ENCODE data around the gene LDOC1.
"Not testable (repeated sequence)": the region's sequence is repeated elsewhere in the genome, so short reads cannot be mapped to it uniquely, and the experiment has no call there.

Gene LDOC1

DNA sequence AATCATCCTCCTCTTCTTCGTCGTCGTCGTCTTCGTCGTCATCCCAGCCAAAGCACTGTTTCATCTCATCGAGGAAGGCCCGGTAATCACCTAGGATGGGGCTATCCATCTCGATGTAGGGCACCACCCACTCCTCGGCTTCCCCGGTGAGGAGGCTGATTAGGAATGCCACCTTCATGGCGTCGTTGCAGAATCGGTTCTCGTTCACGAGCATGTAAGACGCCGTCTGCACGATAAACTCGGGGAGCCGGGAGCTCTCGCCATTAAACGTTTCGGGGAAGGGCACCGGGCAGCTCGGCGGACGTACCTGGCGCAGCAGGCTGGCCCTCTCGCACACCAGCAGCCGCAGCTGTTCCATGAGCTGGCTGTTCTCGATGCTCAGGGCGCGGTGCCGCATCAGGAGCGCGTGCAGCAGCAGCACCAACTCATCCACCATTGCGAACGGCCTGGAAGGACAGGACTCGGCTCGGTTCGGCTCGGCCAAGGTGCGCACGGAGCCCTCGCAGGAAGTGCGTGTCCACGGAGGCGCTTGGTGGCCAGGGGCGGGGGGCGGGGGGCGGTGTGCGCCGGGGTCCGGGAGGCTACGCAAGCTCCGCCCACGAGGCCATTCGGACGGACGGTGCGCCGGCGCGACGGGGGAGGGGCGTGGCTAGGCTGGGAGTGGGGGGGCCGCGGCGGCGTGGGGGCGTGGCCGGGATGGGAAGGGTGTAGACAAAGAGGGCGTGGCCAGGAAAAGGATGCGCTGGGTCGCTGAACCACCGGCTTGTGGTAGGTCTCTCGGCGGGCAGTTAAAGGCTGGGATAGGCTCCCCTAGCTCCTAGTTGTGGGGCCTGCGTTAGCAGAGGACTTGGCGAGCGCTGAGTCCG is at the start of gene LDOC1:
LDOC1 (minus strand) TSS at position 544 of the 866 bp plus-strand sequence; CDS start at position 436, 108 bp downstream.
- in situ Hi-C loops (cut with HindIII; ENCODE audit: low sequenced_read_pairs) = no loop called here

DNA sequence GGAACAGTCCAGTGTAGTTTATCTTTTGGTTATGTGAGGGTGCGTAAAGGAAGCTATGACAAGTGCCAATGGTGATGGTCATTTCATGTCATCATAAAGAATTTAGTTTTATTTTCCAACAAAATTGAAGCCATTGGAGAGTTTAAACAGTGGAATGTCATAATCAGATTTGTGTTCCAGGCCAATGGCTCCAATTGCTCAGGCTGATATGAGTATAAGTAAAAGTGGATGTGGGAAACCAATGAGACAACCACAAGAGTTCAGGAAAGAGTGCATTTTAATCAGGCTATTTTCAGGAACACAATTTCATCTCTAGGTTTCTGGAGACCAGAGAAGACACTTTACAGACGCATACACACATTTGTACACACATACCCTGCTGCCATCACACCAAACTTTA is 44.7 kb upstream of the LDOC1 start:
- in situ Hi-C loops (cut with HindIII; ENCODE audit: low sequenced_read_pairs) = no loop called here

DNA sequence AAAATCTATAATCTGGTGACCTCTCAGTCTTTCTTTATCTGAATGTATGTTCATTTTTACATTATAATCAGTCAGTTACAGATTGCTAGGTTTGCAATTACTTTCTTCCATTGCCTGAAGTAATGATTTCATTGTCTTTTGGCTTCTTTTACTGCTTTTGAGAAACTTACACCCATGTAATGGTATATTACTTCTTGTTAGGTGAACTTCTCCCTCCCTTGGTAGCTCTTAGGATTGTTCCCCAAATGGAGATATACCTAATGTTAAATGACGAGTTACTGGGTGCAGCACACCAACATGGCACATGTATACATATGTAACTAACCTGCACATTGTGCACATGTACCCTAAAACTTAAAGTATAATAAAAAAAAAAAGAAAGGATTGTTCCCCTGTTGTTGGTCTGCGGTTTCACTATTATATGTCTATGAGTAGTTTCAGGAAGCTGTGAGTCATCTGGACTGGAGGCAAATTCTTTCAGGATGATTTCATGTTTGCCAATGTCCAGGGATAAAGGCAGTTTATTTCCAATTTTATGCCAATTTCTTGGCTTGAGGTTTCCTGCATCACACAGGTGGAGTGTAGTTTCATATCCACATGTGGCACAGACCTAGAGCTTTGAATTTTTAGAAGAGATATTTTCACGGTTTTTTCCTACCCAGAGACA is 43.5 kb upstream of the LDOC1 start:
- in situ Hi-C loops (cut with HindIII; ENCODE audit: low sequenced_read_pairs) = no loop called here

DNA sequence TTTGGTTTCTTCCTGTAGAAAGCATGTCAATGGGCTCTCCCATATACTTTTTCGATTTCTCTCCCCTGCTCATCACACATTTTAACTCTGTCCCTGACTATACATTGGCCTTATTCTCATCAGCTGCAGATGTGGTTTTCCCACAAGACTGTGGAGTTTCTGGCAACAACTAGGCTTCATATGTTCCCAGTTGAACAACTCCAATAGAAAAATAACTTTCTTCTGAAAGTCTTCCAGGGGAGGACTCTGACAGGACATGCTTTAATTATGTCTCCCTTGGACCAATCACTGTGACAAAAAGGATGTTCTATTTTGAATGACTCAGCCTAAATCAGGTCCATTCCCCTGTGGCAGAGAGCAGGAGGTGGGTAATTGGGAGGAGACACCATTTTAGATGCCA is 37.3 kb upstream of the LDOC1 start:
- in situ Hi-C loops (cut with HindIII; ENCODE audit: low sequenced_read_pairs) = no loop called here

DNA sequence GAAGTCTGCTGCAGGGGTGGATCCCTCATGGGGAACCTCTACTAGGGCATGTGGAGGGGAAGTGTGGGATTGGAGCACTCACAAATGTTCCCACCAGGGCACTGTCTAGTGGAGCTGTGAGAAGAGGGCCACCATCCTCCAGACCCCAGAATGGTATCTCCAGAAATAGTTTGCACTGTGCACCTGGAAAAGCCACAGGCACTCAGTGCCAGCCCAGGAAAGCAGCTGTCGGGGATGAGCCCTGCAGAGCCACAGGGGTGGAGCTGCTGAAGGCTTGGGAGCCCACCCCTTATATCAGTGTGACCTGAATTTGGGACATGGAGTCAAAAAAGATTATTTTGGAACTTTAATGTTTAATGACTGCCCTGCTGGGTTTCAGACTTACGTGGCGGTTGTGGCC is 25.0 kb upstream of the LDOC1 start:
- in situ Hi-C loops (cut with HindIII; ENCODE audit: low sequenced_read_pairs) = no loop called here

DNA sequence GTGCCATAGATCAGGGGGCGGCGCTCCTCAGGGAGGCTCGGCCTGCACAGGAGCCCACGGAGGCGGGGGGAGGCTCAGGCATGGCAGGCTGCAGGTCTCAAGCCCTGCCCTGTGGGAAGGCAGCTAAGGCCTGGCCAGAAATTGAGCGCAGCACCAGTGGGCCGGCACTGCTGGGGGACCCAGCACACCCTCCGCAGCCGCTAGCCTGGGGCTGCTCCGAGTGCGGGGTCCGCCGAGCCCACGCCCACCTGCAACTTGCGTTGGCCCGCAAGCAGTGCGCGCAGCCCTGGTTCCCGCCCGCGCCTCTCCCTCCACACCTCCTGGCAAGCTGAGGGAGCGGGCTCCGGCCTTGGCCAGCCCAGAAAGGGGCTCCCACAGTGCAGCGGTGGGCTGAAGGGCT is 11.6 kb upstream of the LDOC1 start:
- in situ Hi-C loops (cut with HindIII; ENCODE audit: low sequenced_read_pairs) = not testable (repeated sequence)

DNA sequence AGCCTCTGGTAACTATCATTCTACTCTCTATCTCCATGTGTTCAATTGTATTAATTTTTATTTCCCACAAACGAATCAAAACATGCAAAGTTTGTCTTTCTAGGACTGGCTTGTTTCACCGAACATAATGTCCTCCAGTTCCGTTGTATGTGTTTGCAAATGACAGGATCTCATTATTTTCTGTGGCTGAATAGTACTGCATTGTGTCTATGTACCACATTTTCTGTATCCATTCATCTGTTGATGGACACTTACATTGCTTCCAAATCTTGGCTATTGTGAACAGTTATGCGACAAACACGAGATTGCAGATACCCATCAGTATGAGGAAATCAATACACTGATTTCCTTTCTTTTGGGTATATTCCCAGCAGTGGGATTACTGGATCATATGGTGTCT is 8.4 kb upstream of the LDOC1 start:
- in situ Hi-C loops (cut with HindIII; ENCODE audit: low sequenced_read_pairs) = no loop called here

DNA sequence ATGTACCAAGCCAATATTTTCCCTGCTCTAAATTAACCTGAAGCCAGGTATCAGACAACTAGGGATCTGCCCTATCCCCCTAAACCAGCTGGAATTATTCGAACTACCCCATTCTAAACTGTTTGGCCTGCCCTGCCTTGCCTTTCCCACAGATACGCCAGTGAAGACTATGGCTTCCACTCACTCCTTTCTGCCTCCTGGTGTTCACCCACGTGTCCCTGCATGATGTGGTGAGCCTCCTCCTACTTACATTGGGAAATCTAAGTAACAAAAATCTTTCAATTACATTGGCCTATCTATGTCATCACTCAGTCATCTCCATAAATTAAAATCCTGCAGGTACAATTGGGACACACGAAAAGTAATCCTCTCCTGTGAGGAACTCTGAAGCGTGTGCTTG is 6.1 kb upstream of the LDOC1 start:
- in situ Hi-C loops (cut with HindIII; ENCODE audit: low sequenced_read_pairs) = no loop called here

DNA sequence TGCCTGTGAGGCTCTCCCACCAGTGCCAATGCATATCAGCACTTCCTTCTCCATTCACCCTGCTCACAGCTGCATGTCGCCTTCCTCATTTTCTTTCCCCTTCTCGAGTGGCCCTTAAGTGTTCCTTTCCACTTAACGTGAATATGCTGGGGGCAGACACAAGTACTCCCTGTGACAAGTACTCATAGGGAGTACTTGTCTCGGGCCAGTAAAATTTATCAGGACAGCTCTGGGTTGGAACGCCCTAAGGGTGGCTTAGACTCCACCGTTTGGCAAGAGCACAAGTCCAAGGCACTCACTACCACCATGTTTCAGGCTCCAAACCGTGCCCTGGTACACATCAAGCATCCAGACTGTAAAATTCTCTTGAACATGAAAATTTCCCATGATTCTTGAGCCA is 3.9 kb upstream of the LDOC1 start:
- in situ Hi-C loops (cut with HindIII; ENCODE audit: low sequenced_read_pairs) = no loop called here

DNA sequence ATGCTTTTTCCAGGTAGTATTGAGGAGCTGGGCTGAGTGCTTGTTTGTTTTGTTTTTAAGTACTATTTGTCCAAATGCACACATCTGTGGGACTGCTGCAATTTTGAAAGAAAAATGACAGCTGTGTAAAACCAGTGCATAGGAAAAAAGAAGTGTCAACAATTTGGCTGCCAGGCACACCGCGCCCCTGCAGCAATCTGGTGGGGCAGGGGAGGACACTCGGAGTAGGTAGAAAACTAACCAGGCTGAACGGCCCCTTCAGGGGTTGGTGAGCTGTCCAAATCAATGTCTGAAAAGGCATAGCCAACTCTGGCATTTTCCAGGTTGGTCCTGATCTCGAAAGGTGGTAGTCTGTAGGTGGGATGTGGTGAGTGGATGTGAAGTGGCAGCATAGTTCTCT is 1.1 kb downstream of the LDOC1 start:
- in situ Hi-C loops (cut with HindIII; ENCODE audit: low sequenced_read_pairs) = no loop called here

DNA sequence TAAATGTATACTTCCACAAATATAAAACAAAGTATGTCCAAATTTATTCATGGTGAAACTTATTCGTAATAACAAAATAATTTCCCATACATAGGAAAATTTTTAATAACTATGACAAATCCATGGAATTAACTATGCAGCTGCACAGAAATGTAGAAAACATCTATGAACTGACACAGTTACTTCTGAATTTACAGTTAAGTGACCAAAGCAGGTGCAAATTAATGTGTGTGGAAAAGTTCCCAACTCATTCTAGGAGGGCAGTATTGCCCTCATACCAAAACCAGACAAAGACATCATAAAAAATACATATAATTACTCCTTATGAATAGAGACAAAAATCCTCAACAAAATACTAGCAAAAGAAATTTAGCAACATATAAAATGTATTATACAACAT is 12.5 kb downstream of the LDOC1 start:
- in situ Hi-C loops (cut with HindIII; ENCODE audit: low sequenced_read_pairs) = no loop called here

DNA sequence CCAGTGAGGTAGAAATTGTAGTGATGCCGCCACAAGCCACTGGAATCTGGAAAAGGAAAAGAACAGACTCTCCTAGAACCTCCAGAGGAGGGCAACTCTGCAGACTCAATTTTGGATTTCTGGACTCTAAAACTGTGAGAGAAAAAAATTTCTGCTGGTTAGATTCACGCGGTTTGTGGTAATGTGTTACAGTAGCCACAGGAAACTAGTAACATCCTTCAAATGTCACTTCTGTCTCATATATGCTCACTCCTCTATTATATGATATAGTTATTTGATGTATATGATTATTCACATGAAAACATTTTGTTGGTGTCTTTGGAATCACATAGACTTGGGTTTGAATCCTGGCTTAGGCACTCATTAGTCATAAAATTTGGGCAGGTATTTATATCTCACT is 18.8 kb downstream of the LDOC1 start:
- in situ Hi-C loops (cut with HindIII; ENCODE audit: low sequenced_read_pairs) = no loop called here

DNA sequence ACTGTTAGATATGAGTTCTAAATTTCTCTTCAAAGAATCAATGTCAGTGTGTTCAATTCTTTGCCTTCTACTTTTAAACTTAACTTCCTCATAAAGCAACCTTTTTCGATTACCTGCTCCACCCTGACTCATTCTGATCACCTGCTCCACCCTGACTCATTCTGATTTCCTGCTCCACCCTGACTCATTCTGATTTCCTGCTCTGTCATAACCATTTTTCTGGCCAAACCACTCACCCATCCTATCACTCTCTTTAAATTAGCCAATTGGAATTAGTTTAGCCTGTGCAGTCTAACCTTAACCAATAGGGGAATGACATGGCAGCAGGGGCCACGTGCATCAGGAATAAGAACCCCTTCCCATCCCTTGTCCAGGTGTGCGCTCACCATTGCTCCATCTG is 21.7 kb downstream of the LDOC1 start:
- in situ Hi-C loops (cut with HindIII; ENCODE audit: low sequenced_read_pairs) = not testable (repeated sequence)

DNA sequence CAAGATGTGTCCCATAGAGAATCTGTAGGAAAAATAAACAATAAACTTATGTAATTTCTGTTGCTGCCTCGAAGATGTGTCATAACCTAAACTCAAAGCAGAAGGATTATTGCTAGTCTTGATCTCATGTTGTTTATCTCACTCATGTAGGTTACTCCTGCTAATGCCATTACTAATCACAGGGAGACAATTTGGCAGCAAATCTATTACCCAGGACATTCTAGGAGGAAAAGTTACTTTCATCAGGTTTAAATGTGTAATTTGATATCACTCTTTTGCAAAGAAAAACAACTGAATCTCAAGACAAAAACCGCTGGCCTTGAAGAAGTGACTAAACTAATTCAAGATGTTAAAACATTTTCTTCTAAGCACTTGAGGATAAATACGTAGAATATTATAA is 34.0 kb downstream of the LDOC1 start:
- in situ Hi-C loops (cut with HindIII; ENCODE audit: low sequenced_read_pairs) = no loop called here

DNA sequence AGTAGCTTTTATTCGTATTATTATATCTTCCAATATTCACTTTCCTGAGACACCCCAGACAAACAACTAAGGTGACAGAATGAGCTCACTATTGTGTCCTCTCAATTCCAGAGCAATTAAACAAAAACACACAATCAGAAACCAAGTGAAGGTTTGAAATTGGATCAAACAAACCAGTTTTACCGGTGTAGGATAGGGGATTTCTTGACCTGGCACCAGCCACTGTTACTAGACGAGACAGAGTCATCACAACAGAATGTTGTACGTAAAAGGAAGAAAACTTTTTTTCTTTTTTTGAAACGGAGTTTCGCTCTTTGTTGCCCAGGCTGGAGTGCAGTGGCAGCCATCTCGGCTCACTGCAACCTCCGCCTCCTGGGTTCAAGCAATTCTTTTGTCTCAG is 43.7 kb downstream of the LDOC1 start:
- in situ Hi-C loops (cut with HindIII; ENCODE audit: low sequenced_read_pairs) = no loop called here

DNA sequence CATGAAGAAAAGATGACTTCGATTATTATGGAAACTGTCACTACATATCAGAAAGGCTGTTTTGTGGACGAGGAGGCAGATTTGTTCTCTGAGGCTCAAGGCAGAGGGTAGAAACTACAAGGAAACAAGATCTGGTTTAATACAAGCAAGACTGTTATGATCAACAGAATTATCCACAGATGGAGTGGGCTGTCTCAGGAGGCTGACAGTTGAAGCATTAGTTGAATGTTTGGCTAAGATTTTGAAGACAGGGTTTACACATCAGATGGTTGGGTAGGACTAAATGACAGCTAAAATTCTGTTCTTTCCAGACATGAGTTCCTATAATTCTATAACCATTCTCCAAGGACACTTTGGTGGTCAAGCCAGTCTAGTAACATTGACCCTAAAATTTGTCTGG is 49.8 kb downstream of the LDOC1 start:
- in situ Hi-C loops (cut with HindIII; ENCODE audit: low sequenced_read_pairs) = no loop called here

Data from DLD1 (cell line).